Keratinocyte (primary cell): Measurements from ENCODE around the gene SMIM7.

ENCODE experiments used
- EZH2 ChIP-seq: IDR thresholded peaks from one replicate; pipeline ENCODE4 v1.6.1; 2012; ENCODE audit warnings: inconsistent platforms, mild to moderate bottlenecking, low read length, moderate library complexity
- TF ChIP-seq, protein P1 (sequence below), 3 experiments: IDR thresholded peaks in 1 of 3; conservative IDR thresholded peaks in 1 of 3; optimal IDR thresholded peaks in 1 of 3; 2 replicates in 2 of 3; 3 replicates in 1 of 3; pipeline versions ENCODE3 to v1.5.1; 2011; ENCODE audit warnings: low read length in 3 of 3, mild to moderate bottlenecking in 3 of 3, moderate library complexity in 2 of 3, control low read depth in 1 of 3, inconsistent platforms in 1 of 3; ENCODE audit not compliant: insufficient read depth in 2 of 3; ENCODE audit errors: extremely low read depth in 1 of 3

DNA sequence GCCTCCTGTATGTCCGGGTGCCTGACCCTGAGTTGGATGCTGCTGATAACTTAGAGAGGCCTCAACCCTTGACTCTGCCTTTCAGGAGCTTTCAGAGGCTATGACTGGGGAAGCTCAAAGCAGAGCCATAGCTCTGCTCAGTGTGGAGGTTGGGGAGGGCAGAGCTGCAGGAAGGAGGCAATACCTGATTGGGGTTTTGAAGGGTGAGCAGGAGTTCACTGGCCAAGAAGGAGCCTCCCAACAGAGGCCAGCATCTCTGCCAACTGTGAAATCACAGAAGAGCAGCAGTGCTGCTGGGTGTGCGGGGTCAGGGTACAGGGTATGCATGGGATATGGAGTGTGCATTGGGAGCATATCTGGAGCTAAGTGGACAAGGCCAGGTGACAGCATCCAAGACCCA is 22.6 kb upstream of the SMIM7 start:
- TF ChIP-seq EZH2: no peak
- TF ChIP-seq, protein P1, sequence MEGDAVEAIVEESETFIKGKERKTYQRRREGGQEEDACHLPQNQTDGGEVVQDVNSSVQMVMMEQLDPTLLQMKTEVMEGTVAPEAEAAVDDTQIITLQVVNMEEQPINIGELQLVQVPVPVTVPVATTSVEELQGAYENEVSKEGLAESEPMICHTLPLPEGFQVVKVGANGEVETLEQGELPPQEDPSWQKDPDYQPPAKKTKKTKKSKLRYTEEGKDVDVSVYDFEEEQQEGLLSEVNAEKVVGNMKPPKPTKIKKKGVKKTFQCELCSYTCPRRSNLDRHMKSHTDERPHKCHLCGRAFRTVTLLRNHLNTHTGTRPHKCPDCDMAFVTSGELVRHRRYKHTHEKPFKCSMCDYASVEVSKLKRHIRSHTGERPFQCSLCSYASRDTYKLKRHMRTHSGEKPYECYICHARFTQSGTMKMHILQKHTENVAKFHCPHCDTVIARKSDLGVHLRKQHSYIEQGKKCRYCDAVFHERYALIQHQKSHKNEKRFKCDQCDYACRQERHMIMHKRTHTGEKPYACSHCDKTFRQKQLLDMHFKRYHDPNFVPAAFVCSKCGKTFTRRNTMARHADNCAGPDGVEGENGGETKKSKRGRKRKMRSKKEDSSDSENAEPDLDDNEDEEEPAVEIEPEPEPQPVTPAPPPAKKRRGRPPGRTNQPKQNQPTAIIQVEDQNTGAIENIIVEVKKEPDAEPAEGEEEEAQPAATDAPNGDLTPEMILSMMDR (optimal IDR thresholded peaks at IDR 0.05 in 1 of 3, IDR thresholded peaks at IDR 0.05 in 1 of 3, conservative IDR thresholded peaks at IDR 0.05 in 1 of 3; ENCODE audit: extremely low read depth in 1 of 3, insufficient read depth in 2 of 3, low read length in 3 of 3): no peak
